Heart left ventricle (tissue), 13 donors: ENCODE results near the gene BZW1.

Experiments used
- CTCF ChIP-seq, 12 donors: fragments of 200-600 bp; sonication (generic) in 4 of 12; IDR thresholded peaks; one replicate each; pipeline versions ENCODE4 v1.5.0 to v1.8.0; 2018 to 2022; ENCODE audit warnings: antibody characterized with exemption in 12 of 12, mild to moderate bottlenecking in 5 of 12
- POLR2A ChIP-seq, 2 donors: fragments of 450-650 bp; IDR thresholded peaks; one replicate each; pipeline ENCODE4 v1.6.1; 2017; ENCODE audit warnings: antibody characterized with exemption in 2 of 2, mild to moderate bottlenecking in 2 of 2, moderate library complexity in 2 of 2
- donor health status: ischemic (EF 13 %, LVEDD 7.1; RV severe dilation, severe dysfunction).
- donor health status: DM: no; HTN: yes; CAD: no.
- donor health status: DM: no; HTN: no; CAD: no.
- donor health status: ischemic (EF 25% LVEDD 6.9; RV normal size, moderate dysfunction).
- donor health status: ischemic (EF 25% LVEDD 5.7; RV mildly dilated, moderate dysfunction).
- donor health status: ischemic (EF 35%, LVEDD 5.7; RV mildly dilated, moderate dysfunction).
- donor health status: nonischemic (EF 11% LVEDD 7.7; RV severe dilation, severe dysfunction).
- donor health status: DM: yes; HTN: yes; CAD: no.
- donor health status: PGD.
- donor health status: ischemic (EF 29% LVEDD 5.4; RV normal size, mild dysfunction).
- donor health status: nonischemic (EF 23%, LVEDD 6.1; RV moderate dilation, normal function).

GRCh38 chr2:200772620-200773019, 39.1 kb upstream of the BZW1 start:
- TF ChIP-seq CTCF (IDR thresholded peaks at IDR 0.05) (no peak), POLR2A (IDR thresholded peaks at IDR 0.05) (no peak)
